GM18517 (cell line): ENCODE data around the gene HIF1A.
"Not testable (repeated sequence)": the region's sequence is repeated elsewhere in the genome, so short reads cannot be mapped to it uniquely, and the experiment has no call there.

Experiments
- ATAC-seq: cut with Tn5 transposase; IDR thresholded peaks from one replicate; pipeline ENCODE4 v1.9.1; 2021; ENCODE audit warnings: mild to moderate bottlenecking, moderate library complexity; ENCODE audit not compliant: unreplicated experiment

HIF1A gene

DNA sequence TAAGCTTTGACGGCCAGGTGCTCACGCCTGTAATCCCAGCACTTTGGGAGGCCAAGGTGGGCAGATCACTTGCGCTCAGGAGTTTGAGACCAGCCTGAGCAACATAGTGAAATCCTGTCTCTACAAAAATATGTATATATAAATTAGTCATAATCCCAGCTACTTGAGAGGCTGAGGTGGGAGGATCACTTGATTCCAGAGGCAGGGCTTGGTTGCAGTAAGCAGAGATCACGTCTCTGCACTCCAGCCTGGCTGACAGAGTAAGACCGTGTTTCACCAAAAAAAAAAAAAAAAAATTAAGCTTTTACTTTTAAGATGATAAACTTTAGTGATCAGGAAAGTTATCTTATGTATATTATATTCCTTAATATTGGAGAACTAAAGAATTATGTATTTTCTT, 48.9 kb downstream of the HIF1A start:
- ATAC-seq: no peak

DNA sequence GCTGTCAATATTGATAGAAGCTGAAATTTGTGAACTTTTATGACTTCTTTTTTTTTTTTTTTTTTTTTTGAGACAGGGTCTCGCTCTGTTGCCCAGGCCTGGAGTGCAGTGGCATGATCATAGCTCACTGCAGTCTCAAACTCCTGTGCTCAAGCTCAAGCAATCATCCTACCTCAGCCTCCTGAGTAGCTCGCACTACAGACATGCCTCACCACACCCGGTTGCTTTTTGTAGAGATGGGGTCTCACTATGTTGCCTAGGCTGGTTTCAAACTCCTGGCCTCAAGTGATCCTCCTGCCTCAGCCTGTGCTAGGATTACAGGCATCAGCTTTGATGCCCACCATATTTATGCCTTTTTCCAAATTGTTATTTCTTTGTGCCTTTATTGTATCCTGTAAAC, 51.0 kb downstream of the HIF1A start:
- not testable (repeated sequence) for ATAC-seq

DNA sequence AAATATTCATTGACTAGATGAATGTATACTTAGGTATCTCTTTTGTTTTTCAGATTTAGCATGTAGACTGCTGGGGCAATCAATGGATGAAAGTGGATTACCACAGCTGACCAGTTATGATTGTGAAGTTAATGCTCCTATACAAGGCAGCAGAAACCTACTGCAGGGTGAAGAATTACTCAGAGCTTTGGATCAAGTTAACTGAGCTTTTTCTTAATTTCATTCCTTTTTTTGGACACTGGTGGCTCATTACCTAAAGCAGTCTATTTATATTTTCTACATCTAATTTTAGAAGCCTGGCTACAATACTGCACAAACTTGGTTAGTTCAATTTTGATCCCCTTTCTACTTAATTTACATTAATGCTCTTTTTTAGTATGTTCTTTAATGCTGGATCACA, 51.6 kb downstream of the HIF1A start:
- ATAC-seq: no peak

DNA sequence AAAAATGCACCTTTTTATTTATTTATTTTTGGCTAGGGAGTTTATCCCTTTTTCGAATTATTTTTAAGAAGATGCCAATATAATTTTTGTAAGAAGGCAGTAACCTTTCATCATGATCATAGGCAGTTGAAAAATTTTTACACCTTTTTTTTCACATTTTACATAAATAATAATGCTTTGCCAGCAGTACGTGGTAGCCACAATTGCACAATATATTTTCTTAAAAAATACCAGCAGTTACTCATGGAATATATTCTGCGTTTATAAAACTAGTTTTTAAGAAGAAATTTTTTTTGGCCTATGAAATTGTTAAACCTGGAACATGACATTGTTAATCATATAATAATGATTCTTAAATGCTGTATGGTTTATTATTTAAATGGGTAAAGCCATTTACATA, 52.0 kb downstream of the HIF1A start:
- no peak for ATAC-seq

DNA sequence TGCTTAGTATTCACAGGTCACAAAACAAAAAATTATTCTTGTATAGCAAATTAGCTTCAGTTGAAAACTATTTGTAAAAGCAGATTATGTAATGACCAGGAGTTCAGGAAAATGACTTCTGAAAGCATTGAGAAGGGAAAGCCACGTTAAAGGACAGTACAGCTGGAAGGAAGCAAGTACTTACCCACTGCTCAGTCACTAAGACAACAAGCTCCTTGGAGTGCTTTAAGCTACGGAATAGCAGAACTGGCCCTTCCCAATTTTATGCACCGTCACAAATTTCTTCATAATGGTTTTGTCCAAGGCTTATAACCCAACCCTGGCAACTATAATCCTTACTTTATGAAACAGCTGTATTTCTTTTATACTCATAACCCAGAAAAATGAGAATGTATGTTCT, 54.0 kb downstream of the HIF1A start:
- no peak for ATAC-seq

DNA sequence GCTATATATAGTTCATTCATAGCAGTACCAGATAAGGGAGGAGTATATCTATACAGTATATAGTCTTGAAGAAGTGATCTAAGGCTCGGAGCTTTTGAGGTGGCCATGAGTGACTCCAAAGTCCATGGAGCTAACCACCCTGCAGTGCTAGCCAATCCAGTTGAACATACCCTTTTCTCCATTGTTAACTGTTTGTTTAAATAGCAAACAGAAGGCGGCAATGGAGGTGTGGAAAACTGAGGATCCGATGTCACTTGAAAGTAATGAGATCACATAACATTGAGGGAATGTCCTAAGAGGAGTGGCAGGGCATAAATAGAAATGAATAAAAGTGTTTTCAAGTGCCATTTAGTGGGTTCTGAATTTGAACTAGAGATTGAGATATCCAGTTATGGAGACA, 54.6 kb downstream of the HIF1A start:
- no peak for ATAC-seq

DNA sequence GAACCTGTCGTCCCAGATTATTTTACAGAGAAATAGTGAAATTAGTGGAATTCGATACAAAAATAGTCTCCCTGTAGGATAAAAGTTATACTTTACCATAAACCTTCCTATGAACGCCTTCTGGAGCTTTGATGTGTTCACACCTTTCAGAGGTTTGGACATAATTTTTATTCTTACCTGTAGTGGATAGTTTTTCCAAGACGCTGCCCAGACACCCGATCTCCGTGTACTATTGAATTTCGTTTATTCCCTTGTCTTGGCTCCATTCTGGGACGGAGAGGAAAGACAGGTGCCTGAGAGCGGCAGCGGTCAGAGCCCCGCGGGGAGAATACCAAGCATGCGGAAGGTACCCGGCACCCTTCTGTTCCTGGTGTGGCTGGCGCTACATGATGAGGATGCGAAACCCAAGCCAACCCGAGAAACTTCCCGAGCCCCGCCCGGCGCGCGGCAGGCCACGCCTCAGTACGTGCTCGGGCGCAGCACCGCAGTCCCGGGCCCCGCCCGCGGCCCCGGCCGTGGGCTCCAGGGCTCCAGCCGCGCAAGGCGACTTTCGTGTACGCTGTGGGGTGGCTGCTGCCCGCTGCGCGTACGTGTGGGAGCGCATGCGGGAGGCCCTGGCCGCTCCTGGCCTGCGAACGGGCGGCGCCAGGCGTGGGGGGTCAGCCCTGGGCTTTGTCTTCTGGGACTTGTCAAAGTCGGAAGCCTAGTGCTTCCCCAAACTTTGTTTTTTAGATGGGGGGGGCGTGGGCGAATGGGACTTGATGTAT, 55.6 kb downstream of the HIF1A start:
- ATAC-seq: peak; percentile 94

DNA sequence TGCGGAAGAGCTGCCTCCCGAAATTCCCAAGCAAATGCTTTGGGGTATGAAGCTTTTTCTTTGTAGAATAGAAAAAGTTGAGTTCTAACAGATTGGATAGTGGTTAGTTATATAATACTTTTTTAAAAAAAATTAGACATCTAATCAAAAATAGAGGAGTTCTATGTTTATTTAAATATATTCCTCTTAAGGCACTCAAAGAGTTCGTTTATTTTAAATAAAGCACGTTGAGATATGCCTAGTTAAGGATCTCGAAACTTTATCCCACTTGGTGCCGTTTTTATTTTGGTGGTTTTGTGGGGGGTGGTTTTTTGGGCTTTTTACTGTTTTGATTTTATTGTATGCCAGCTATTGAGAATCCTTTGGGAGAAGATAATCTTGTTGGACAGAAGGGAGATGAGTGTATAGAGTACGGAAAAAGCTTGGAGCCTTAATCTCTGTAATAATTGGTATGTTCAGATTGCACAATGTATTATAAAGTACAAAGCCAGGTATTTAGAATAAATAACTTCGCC, 56.2 kb downstream of the HIF1A start:
- ATAC-seq: no peak

DNA sequence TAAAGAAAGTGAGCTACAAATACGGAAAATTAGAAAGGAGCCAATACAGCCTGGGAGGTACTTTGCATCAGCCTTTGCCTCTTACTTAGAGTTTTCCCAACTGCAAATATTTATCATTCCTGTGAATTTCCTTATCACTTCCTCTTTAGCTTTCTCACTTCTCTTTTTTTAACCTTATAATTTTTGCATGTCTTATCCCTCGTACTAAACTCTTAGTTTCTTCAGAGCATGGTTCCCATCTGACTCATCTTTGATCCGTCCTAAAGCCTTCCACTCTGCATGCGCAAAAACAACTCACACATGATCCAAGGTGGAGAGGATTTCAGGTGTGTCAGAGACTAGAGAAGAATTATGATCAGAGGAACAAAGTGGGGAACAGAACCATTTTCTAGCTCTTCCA, 57.3 kb downstream of the HIF1A start:
- ATAC-seq: peak; percentile 42

DNA sequence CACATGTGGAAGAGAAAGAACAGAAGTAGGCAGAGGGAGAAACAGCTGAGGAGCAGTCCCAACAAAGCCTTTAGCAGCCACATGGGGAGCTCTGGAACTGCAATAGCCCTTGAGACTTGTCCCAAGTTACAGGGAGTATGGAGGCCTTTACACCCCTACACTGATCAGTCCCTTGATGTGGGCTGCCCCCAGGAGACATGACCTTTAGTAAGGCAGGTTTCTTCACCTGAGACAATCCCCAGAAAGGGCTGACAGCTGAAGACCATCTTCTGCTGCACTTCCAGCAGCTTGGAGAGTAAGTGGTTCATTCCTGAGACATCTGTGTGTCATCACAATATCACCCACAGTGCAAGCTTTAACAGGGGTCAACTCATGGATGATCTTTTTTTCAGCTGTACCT, 58.3 kb downstream of the HIF1A start:
- ATAC-seq: no peak

DNA sequence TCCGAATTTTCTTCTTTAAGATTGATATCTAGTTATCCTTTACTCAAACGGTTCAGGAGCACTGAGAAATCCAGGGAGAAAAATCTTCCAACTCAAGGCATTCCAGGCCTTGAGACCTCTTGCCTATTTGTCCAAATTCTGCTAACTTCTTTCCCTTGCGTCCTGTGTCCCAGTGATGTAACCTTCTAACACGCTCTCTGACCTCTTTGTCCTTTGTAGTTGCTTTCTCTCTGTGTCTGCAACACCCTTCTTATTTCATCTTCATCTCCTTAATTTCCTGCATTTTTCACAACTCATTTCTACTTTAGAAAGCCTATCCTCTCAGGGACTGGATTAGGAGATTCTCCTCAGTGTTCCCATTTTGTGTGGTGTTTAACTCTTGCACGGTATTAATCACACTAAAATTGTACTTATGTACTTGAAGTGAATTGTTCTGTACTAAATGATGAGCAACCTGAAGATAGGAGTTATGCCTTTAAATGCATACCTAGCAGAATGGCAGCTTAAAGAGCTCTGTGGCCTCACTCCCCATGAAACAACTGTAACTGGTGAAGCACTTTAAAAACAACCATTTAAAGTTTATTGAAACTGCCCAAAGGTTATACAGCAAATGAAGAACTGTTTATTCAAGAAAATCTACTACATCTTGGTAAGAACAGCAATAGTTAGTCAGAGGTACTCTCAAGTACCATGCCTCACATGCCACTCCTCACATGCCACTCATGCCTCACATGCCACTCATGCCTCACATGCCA, 59.5 kb downstream of the HIF1A start:
- no peak for ATAC-seq

DNA sequence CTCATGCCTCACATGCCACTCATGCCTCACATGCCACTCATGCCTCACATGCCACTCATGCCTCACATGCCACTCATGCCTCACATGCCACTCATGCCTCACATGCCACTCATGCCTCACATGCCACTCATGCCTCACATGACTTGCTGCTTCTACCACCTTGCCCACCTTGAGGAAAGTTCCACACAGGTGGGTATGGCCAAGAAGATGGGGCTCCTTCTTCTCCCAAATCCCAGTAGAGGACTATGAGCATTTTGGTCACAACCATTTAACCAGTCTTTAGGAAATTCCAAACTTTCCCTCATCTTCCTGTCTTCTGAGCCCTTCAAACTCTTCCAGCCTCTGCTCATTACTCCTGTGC, 60.0 kb downstream of the HIF1A start:
- ATAC-seq: not testable (repeated sequence)

DNA sequence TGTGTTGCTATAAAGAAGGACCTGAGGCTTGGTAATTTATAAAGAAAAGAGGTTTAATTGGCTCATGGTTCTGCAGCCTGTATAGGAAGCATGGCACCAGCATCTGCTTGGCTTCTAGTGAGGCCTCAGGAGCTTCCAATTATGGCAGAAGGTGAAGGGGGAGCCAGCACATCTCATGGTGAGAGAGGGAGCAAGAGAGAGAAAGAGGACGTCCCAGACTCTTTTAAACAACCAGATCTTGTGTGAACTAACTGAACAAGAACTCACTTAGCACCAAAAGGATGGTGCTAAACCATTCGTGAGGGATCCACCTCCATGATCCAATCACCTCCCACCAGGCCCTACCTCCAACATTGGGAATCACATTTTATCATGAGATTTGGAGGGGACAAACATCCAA, 60.8 kb downstream of the HIF1A start:
- no peak for ATAC-seq

DNA sequence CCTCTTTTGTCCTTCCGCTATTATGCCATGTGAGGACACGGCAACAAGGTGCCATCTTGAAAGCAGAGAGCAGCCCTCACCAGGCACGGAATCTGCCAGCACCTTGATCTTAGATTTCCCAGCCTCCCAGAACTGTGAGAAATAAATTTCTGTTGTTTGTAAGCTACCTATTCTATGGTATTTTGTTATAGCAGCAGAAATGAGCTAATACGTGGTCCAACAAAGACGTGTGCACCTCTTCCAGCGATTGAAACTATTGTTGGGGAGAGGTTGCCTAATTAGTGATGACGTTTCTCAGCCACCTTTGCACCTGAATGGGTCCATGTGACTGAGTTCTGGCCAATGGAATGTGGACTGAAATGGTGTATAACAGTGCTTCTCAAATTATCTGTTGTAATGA, 64.6 kb downstream of the HIF1A start:
- no peak for ATAC-seq

DNA sequence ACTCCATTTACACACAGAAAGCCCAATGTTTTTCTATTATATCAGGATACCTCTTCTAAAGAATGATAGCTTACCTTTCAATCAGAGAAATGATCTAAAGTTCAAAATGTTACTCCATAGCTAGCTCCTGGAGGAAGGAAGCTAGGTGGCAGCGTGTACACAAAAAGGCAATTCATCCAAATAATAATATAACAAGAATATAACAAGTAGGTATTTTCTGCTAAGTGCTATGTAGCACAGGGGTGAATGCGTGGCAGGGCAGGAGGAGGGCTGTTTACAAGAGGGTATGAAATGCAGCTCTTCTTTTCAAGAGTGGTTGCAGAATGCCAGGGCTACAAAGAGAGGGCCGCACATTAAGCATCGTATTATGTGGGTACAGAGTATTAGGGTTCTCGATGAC, 66.2 kb downstream of the HIF1A start:
- ATAC-seq: no peak

DNA sequence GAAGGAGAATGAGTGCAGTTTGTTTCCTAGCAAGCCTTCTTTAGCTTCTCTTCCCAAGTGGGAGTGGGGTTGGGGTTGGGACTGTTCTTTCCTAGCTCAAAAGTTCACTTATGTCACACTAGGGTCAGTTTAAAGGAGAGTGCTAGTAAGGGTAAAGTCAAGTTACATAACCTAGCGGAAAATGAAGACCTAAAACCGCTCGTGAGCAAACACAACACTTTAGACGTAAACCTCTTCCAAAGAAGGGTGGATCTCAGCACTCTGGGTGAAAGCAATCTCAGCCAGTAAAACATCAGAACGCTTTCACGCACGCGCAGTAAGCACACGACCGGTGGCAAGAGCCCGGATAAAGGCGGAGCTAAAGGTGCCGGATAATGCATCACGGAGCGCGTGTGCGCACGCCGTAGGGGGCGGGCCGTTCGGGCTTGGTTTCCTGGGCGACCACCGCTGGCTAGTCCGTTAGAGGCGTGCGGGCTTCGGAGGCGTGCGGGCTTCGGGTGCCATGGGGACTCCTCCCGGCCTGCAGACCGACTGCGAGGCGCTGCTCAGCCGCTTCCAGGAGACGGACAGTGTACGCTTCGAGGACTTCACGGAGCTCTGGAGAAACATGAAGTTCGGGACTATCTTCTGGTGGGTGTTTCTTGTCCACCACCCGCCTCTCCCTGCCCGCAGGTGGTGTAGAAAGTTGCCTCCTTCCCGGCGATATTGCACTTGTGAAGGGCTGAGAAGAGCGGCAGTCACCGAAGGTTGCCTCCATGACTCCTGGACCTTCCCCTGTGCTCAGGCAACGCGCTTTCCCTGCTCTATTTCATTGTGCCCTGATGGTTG, 66.9 kb downstream of the HIF1A start, which contains the start of gene SNAPC1:
TSS of gene SNAPC1 (plus strand) at position 462 of the 828 bp plus-strand sequence. CDS start at position 503, 41 bp downstream.
- ATAC-seq: peak; percentile 96

DNA sequence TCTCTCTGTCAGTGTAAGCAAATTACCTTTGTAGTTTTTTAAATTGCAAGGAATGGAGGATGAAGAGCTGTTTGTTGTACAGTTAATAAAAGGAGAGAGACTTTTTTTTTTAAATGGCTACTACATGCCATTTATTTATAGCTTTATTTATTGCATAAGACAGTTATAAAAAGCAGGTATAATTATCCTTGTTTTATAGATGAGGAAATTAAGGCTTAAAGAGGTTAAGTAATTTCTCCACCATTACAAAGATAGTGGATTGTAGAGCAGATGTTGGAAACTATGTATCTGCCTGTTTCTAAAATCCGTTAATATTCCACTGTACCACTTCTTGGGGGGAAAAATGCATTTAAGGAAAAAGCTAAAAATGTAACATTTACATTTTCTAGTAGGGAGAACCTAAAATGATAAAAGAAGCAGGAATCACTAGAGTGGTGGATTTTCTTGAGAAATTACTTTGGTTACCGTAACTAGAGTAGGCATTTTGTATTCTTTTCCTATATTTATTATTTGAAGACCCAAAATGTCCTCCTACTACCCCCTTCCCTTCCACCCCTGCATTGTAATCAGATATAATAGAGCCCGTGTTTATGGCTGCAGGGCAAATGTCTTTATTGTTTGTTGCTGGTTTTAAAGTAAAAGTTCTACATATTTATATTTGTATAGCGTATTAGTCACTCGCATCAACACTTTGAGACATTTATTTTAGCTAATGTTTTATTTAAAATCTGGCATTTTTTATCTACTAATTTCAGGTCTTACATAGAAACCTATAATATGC, 69.2 kb downstream of the HIF1A start:
- no peak for ATAC-seq

DNA sequence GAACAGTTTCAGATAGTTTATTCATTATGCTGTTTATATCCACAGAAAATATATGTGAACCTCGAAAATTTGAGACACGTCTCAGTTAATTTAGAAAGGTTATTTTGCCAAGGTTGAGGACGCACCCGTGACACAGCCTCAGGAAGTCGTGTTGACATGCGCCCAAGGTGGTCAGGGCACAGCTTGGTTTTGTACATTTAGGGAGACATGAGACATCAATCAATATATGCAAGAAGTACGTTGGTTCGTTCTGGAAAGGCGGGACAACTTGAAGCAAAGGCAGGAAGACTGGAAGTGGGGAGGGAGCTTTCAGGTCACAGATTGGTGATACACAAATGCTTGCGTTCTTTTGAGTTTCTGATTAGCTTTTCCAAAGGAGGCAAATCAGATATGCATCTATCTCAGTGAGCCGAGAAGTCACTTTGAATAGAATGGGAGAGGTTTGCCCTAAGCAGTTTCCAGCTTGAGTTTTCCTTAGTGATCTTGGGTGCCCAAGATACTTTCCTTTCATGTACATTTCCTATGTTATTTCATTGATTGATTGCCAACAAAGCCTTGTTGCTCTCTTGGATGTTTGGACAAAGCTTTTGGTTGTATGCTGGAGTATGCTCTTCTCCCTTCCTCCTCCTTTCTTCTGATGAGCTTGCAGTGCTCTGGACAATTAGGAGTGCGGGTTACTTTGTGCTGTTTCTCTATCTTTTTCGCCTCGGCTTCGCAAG, 70.1 kb downstream of the HIF1A start:
- ATAC-seq: no peak

DNA sequence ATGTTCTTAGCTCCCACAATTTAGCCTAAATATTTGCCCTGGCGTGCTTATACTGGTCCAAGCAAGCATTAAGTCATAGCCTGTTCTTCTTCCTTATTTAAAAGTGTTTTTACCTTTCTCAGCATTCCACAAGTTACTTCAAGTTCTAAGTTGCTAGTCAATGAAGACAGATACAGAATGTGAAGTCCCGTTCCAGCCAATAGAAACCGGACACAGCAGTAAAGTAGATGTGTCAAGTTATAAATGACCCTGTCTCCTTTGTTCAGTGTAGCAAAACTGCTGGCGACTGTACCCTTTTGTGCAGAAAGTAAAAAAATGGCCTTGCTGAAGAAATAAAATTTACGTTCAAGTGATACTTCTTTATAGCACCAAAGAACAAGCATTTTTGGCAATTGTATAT, 70.8 kb downstream of the HIF1A start:
- no peak for ATAC-seq

DNA sequence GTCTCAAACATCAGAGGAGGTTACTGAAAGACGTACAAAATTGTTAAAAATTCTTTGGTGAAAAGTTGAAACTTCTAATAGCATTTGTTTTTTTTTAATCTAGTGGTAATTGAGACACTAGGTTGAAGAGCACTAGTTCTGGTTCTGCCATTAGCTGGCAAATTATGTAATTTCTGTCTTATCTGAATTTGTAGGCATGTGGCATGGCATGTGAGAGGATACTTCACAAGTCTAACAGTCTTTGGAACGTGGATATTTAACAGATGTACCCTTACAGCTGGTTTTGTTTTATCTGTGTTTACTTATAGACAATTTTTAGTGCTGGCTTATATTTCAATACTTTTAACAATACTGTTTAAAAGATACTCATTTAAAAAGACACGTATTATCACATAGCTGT, 72.9 kb downstream of the HIF1A start:
- ATAC-seq: no peak
